Loucy (cell line): ENCODE data around the gene STARD8.

ENCODE experiments used
- H2AFZ ChIP-seq: fragments of 200-600 bp; sonication (generic); 2 replicates; pipeline ENCODE4 v1.6.0; 2016; ENCODE audit warnings: antibody characterized with exemption, mild to moderate bottlenecking, low read length, moderate library complexity
- H3F3A ChIP-seq: fragments of 200-600 bp; 2 replicates; pipeline ENCODE4 v1.6.0; 2016; ENCODE audit warnings: antibody characterized with exemption, low read depth, mild to moderate bottlenecking
- H3K27me3 ChIP-seq: fragments of 200-600 bp; sonication (generic); 2 replicates; pipeline ENCODE4 v1.6.1; 2014; ENCODE audit warnings: low read length, mild to moderate bottlenecking; ENCODE audit not compliant: insufficient read depth, poor library complexity, severe bottlenecking
- H3K36me3 ChIP-seq: fragments of 200-600 bp; sonication (generic); 2 replicates; pipeline ENCODE4 v1.6.1; 2016; ENCODE audit warnings: low read length; ENCODE audit not compliant: insufficient read depth
- H3K4me1 ChIP-seq: fragments of 200-600 bp; sonication (generic); 2 replicates; pipeline ENCODE4 v1.5.1; 2014; ENCODE audit warnings: low read length, mild to moderate bottlenecking; ENCODE audit not compliant: insufficient read depth, poor library complexity, severe bottlenecking
- H3K4me2 ChIP-seq: fragments of 200-600 bp; sonication (generic); 2 replicates; pipeline ENCODE4 v1.6.0; 2014; ENCODE audit warnings: antibody characterized with exemption, low read length, low read depth, mild to moderate bottlenecking; ENCODE audit not compliant: poor library complexity, severe bottlenecking
- H3K4me3 ChIP-seq: fragments of 200-600 bp; sonication (generic); 2 replicates; pipeline ENCODE4 v1.5.1; 2014; ENCODE audit warnings: low read length, mild to moderate bottlenecking, mixed read lengths; ENCODE audit not compliant: poor library complexity, severe bottlenecking
- H3K79me2 ChIP-seq: fragments of 200-600 bp; sonication (generic); 2 replicates; pipeline ENCODE4 v1.6.1; 2014; ENCODE audit warnings: low read length; ENCODE audit not compliant: insufficient read depth
- H3K9ac ChIP-seq: fragments of 200-600 bp; sonication (generic); 2 replicates; pipeline ENCODE4 v1.6.0; 2014; ENCODE audit warnings: mild to moderate bottlenecking, low read depth, low read length, moderate library complexity; ENCODE audit not compliant: poor library complexity, severe bottlenecking
- H3K9me2 ChIP-seq: fragments of 200-600 bp; sonication (generic); replicated peaks from 2 replicates; pipeline ENCODE4 v1.6.1; 2016; ENCODE audit warnings: low read depth, low read length, mixed read lengths
- H3K9me3 ChIP-seq: fragments of 200-600 bp; sonication (generic); 2 replicates; pipeline ENCODE4 v1.6.1; 2014; ENCODE audit warnings: mild to moderate bottlenecking, antibody characterized with exemption, low read length, low read depth; ENCODE audit not compliant: insufficient read depth
- H4K20me1 ChIP-seq: fragments of 200-600 bp; sonication (generic); 2 replicates; pipeline ENCODE4 v1.6.0; 2014; ENCODE audit warnings: antibody characterized with exemption, low read length, mild to moderate bottlenecking; ENCODE audit not compliant: insufficient read depth, poor library complexity, severe bottlenecking
- CTCF ChIP-seq: fragments of 200-600 bp; sonication (generic); conservative IDR thresholded peaks from 2 replicates; pipeline ENCODE4 v1.5.1; 2014; ENCODE audit warnings: mild to moderate bottlenecking, antibody characterized with exemption, low read length
- EZH2phosphoT487 ChIP-seq: fragments of 200-600 bp; IDR thresholded peaks from 2 replicates; pipeline ENCODE4 v1.6.1; 2018; ENCODE audit warnings: antibody characterized with exemption, mild to moderate bottlenecking, moderate library complexity, borderline replicate concordance

The STARD8 gene

GRCh38 chrX:68711845-68712244, 64.4 kb downstream of the STARD8 start:
- Histone ChIP-seq H3K27me3 (no peaks in the 10 kb centered on the region), H3K4me1 (no peaks in the 10 kb centered on the region), H3K4me3 (no peak overlapping the region), H3K9me2 (no peaks in the 10 kb centered on the region), H3F3A (no peaks in the 10 kb centered on the region), H3K9me3 (no peaks in the 10 kb centered on the region), H2AFZ (no peak overlapping the region), H3K4me2 (no peak overlapping the region), H4K20me1 (no peaks in the 10 kb centered on the region), H3K9ac (no peak overlapping the region), H3K36me3 (no peaks in the 10 kb centered on the region), H3K79me2 (no peaks in the 10 kb centered on the region)
- TF ChIP-seq CTCF (no peak), EZH2phosphoT487 (no peak)

DNA sequence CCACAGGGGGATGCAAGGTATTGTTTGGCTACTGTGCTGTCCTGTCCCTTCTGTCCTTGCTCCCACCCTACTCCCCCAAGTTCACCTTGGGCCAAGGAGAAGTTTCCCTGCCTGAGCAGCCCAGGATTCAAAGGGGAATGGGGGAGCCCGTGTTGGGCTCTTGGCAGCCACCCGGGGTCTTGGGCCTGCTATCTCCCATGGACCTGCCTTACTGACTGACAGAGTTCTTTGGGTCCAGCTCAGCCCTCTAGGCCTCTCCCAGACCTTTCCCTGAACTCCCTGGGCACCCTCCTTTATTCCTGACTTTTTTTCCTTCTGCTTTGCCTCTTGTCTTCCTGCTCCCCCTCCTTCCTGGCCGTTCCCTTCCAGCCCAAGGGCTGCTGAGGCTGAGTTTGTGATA, 67.4 kb downstream of the STARD8 start:
- Histone ChIP-seq H3K9me3 (no peaks in the 10 kb centered on the region), H3K9ac (no peak overlapping the region)
- TF ChIP-seq EZH2phosphoT487 (no peak), CTCF (no peak)

GRCh38 chrX:68717196-68717595, 69.7 kb downstream of the STARD8 start:
- no peaks in the 10 kb centered on the region for H3K36me3 ChIP-seq
- no peaks in the 10 kb centered on the region for H3K9me2 ChIP-seq
- H3K9ac ChIP-seq = no peak overlapping the region
- no peak overlapping the region for H3K4me3 ChIP-seq
- H3F3A ChIP-seq = no peaks in the 10 kb centered on the region
- H4K20me1 ChIP-seq = no peaks in the 10 kb centered on the region
- H2AFZ ChIP-seq = no peak overlapping the region
- no peaks in the 10 kb centered on the region for H3K4me1 ChIP-seq
- TF ChIP-seq CTCF = no peak
- no peak for TF ChIP-seq EZH2phosphoT487
- no peak overlapping the region for H3K4me2 ChIP-seq
- no peaks in the 10 kb centered on the region for H3K9me3 ChIP-seq
- H3K27me3 ChIP-seq = no peaks in the 10 kb centered on the region
- H3K79me2 ChIP-seq = no peaks in the 10 kb centered on the region

More for the DNA sequence above, 67.4 kb downstream of the STARD8 start:
- no peak overlapping the region for H2AFZ ChIP-seq
- H3K79me2 ChIP-seq = no peaks in the 10 kb centered on the region
- H3K36me3 ChIP-seq = no peaks in the 10 kb centered on the region
- H3K4me3 ChIP-seq = no peak overlapping the region
- H4K20me1 ChIP-seq = no peaks in the 10 kb centered on the region
- no peaks in the 10 kb centered on the region for H3K4me1 ChIP-seq
- no peaks in the 10 kb centered on the region for H3F3A ChIP-seq
- H3K27me3 ChIP-seq = no peaks in the 10 kb centered on the region
- H3K9me2 ChIP-seq = no peaks in the 10 kb centered on the region
- H3K4me2 ChIP-seq = no peak overlapping the region
